ENCODE measurements around the gene ANKS1B.

The ANKS1B gene

DNA sequence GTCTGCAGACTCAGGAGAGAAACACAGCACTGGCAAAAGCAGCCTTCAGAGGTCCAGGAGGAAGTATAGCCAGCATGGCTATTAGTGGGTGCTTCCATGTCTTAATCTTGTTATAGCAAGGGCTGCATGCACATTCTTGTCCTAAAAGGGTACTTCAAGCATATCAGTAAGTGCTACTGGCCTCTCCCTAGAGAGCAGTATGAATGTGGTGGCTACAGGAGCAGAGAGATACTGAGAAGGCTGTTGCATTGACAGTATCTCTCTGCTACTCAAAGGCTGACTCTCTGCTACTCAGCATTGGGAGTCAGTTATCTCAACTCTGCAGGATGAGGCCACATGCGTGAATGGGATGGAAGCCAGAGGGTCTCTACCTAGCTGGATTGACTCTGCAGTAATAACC, 335.2 kb downstream of the ANKS1B start (continued):
- TF ChIP-seq, protein P1, sequence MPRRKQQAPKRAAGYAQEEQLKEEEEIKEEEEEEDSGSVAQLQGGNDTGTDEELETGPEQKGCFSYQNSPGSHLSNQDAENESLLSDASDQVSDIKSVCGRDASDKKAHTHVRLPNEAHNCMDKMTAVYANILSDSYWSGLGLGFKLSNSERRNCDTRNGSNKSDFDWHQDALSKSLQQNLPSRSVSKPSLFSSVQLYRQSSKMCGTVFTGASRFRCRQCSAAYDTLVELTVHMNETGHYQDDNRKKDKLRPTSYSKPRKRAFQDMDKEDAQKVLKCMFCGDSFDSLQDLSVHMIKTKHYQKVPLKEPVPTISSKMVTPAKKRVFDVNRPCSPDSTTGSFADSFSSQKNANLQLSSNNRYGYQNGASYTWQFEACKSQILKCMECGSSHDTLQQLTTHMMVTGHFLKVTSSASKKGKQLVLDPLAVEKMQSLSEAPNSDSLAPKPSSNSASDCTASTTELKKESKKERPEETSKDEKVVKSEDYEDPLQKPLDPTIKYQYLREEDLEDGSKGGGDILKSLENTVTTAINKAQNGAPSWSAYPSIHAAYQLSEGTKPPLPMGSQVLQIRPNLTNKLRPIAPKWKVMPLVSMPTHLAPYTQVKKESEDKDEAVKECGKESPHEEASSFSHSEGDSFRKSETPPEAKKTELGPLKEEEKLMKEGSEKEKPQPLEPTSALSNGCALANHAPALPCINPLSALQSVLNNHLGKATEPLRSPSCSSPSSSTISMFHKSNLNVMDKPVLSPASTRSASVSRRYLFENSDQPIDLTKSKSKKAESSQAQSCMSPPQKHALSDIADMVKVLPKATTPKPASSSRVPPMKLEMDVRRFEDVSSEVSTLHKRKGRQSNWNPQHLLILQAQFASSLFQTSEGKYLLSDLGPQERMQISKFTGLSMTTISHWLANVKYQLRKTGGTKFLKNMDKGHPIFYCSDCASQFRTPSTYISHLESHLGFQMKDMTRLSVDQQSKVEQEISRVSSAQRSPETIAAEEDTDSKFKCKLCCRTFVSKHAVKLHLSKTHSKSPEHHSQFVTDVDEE (CRISPR knock-in tag; IDR thresholded peaks at IDR 0.05) = no peak
- TF ChIP-seq CSDC2 (CRISPR knock-in tag; IDR thresholded peaks at IDR 0.05) = no peak
- TF ChIP-seq ZC3H10 (CRISPR knock-in tag; IDR thresholded peaks at IDR 0.05) = no peak

DNA sequence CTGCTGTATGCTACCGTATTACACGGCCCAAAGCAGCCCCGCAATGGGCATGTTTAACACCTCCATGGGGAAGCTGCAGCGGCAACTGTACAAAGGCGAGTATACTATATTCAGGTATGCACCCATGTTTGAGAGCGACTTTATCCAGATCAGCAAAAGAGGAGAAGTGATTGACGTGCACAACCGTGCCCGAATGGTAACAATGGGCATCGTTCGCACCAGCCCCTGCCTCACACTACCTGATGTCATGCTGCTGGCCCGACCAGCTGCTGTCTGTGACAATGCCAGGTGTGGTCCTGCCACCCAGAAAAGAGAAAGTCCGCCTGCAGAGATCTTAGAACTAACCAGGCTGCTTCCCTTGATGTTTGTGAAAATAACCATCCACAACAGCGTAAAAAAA, 336.6 kb downstream of the ANKS1B start:
- ATAC-seq = no peak
- no peak for TF ChIP-seq ZNF565 (CRISPR knock-in tag; conservative IDR thresholded peaks at IDR 0.05; ENCODE audit: low read depth)
- no peak for TF ChIP-seq ZC3H10 (CRISPR knock-in tag; IDR thresholded peaks at IDR 0.05)
- TF ChIP-seq, protein P1 (CRISPR knock-in tag; IDR thresholded peaks at IDR 0.05) = no peak
- TF ChIP-seq CSDC2 (CRISPR knock-in tag; IDR thresholded peaks at IDR 0.05) = no peak
- TF ChIP-seq GLIS3 (CRISPR knock-in tag; IDR thresholded peaks at IDR 0.05) = no peak

DNA sequence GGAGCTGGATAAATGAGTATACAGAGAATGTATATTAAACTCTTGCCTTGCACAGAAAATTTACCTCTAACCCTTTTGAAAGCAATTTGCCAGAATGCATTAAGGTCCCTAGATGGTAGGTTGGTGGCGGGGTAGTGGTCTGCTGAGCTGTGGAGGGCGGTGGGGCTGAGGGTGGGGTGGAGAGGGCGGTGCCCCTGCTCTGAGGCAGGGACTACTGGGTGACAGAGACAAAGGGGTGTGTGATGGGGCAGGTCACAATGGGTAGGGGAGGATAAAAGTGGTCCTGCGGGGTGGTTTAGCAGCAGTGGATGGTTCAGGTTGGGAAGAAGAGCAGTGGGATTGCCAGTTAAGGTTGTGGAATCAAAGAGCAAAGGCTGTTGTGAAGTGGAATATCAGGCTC, 337.3 kb downstream of the ANKS1B start, which contains the start of gene GARIN6:
GARIN6 (plus strand) TSS at position 301 of the 400 bp plus-strand sequence. CDS start 422 bp downstream, outside the sequence.
- ATAC-seq = no peak
- TF ChIP-seq, protein P1 (CRISPR knock-in tag; IDR thresholded peaks at IDR 0.05) = no peak
- TF ChIP-seq ESRRG (CRISPR knock-in tag; IDR thresholded peaks at IDR 0.05) (no peak), GLIS3 (CRISPR knock-in tag; IDR thresholded peaks at IDR 0.05) (no peak), OSR1 (CRISPR knock-in tag; IDR thresholded peaks at IDR 0.05) (no peak), CSDC2 (CRISPR knock-in tag; IDR thresholded peaks at IDR 0.05) (no peak)
- TF ChIP-seq, protein P2, sequence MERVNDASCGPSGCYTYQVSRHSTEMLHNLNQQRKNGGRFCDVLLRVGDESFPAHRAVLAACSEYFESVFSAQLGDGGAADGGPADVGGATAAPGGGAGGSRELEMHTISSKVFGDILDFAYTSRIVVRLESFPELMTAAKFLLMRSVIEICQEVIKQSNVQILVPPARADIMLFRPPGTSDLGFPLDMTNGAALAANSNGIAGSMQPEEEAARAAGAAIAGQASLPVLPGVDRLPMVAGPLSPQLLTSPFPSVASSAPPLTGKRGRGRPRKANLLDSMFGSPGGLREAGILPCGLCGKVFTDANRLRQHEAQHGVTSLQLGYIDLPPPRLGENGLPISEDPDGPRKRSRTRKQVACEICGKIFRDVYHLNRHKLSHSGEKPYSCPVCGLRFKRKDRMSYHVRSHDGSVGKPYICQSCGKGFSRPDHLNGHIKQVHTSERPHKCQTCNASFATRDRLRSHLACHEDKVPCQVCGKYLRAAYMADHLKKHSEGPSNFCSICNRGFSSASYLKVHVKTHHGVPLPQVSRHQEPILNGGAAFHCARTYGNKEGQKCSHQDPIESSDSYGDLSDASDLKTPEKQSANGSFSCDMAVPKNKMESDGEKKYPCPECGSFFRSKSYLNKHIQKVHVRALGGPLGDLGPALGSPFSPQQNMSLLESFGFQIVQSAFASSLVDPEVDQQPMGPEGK (CRISPR knock-in tag; IDR thresholded peaks at IDR 0.05; ENCODE audit: borderline replicate concordance) = no peak

DNA sequence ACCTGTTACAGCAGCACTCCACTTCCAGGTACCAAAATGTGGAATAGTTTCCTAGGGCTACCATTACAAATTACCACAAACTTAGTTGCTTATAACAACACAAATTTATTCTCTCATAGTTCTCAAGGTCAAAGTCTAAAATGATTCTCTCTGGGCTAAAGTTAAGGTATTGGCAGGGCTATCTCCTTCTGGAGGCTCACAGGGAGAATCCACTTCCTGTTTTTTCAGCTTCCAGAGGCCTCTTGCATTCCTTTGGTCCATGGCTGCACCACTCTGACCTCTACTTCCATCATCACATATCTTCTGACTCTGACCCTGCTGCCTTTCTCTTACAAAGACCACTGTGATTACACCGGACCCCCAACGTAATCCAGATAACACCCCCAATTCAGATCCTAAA, 340.1 kb downstream of the ANKS1B start:
- TF ChIP-seq ZFP3 (CRISPR knock-in tag; IDR thresholded peaks at IDR 0.05) (no peak), ZNF565 (CRISPR knock-in tag; conservative IDR thresholded peaks at IDR 0.05; ENCODE audit: low read depth) (no peak), TCF4 (CRISPR knock-in tag; IDR thresholded peaks at IDR 0.05; ENCODE audit: borderline replicate concordance) (no peak), TOX (CRISPR knock-in tag; IDR thresholded peaks at IDR 0.05; ENCODE audit: borderline replicate concordance) (no peak), RARB (CRISPR knock-in tag; IDR thresholded peaks at IDR 0.05) (no peak), BACH2 (CRISPR knock-in tag; IDR thresholded peaks at IDR 0.05; ENCODE audit: borderline replicate concordance) (no peak)
- TF ChIP-seq, protein P3, sequence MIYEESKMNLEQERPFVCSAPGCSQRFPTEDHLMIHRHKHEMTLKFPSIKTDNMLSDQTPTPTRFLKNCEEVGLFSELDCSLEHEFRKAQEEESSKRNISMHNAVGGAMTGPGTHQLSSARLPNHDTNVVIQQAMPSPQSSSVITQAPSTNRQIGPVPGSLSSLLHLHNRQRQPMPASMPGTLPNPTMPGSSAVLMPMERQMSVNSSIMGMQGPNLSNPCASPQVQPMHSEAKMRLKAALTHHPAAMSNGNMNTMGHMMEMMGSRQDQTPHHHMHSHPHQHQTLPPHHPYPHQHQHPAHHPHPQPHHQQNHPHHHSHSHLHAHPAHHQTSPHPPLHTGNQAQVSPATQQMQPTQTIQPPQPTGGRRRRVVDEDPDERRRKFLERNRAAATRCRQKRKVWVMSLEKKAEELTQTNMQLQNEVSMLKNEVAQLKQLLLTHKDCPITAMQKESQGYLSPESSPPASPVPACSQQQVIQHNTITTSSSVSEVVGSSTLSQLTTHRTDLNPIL (CRISPR knock-in tag; IDR thresholded peaks at IDR 0.05; ENCODE audit: low read depth) = no peak
- no peak for ATAC-seq
